Naive thymus-derived CD4-positive, alpha-beta T cell (primary cell): ENCODE measurements around the gene ZSCAN10. TPM values are rescaled to one million over a fixed set of nuclear protein-coding genes. Genes with fewer than 3 reads are reported as not detected.

Source experiments
- ATAC-seq: fragments of 150-1000 bp; cut with Tn5 transposase; 2 replicates; pipeline ENCODE4 v1.10.0; 2021; ENCODE audit warnings: mild to moderate bottlenecking, moderate library complexity
- CTCF ChIA-PET: fragments of 350-600 bp; sonication (Branson Sonifier 250); formaldehyde crosslinking; loops from one replicate; lab custom pipeline; 2021; ENCODE audit warnings: antibody characterized with exemption; lab: Charles Lee
- POLR2A ChIA-PET: fragments of 350-600 bp; sonication (Branson Sonifier 250); formaldehyde crosslinking; loops from one replicate; lab custom pipeline; 2021; ENCODE audit warnings: antibody characterized with exemption, inconsistent platforms; lab: Charles Lee
- DNase-seq, 9 donors: peaks; one replicate each; pipeline versions ENCODE4 v3.0.0 to v3.0.0-alpha.2; 2020 to 2022; ENCODE audit warnings: mixed read lengths in 1 of 9
- H3K27ac ChIP-seq: one replicate; pipeline ENCODE4 v1.7.0; 2013; ENCODE audit warnings: mild to moderate bottlenecking, low read depth, low read length, moderate library complexity
- H3K27me3 ChIP-seq, 2 donors: one replicate each; pipeline ENCODE4 v1.7.0; 2013; ENCODE audit warnings: low read length in 2 of 2, mild to moderate bottlenecking in 2 of 2, moderate library complexity in 2 of 2; ENCODE audit not compliant: control insufficient read depth in 2 of 2, insufficient read depth in 2 of 2
- H3K36me3 ChIP-seq, 3 experiments: 1 replicate in 2 of 3; 2 replicates in 1 of 3; pipeline ENCODE4 v1.7.0; 2013; ENCODE audit warnings: low read length in 3 of 3, mild to moderate bottlenecking in 3 of 3, moderate library complexity in 1 of 3; ENCODE audit not compliant: insufficient read depth in 3 of 3, control insufficient read depth in 2 of 3
- H3K4me1 ChIP-seq, 2 donors: one replicate each; pipeline ENCODE4 v1.7.0; 2013; ENCODE audit warnings: low read length in 2 of 2, mild to moderate bottlenecking in 2 of 2, moderate library complexity in 1 of 2; ENCODE audit not compliant: control insufficient read depth in 2 of 2, insufficient read depth in 2 of 2
- H3K4me3 ChIP-seq: 2 replicates; pipeline ENCODE4 v1.7.0; 2013; ENCODE audit warnings: mild to moderate bottlenecking, low read length
- H3K9me3 ChIP-seq, 3 experiments: 1 replicate in 2 of 3; 2 replicates in 1 of 3; pipeline ENCODE4 v1.7.0; 2013; ENCODE audit warnings: low read length in 3 of 3; ENCODE audit not compliant: control insufficient read depth in 2 of 3
- H3K27ac Mint-ChIP-seq, 9 donors: one replicate each; pipeline ENCODE4 v1.8.0; 2020 to 2022; ENCODE audit warnings: mixed read lengths in 9 of 9, mild to moderate bottlenecking in 8 of 9, moderate library complexity in 5 of 9, inconsistent platforms in 2 of 9
- H3K27me3 Mint-ChIP-seq, 5 donors: one replicate each; pipeline ENCODE4 v1.8.0; 2021 to 2022; ENCODE audit warnings: mixed read lengths in 5 of 5, mild to moderate bottlenecking in 1 of 5
- H3K36me3 Mint-ChIP-seq, 5 donors: one replicate each; pipeline ENCODE4 v1.8.0; 2020 to 2022; ENCODE audit warnings: mixed read lengths in 5 of 5, mild to moderate bottlenecking in 3 of 5, inconsistent platforms in 1 of 5
- H3K4me1 Mint-ChIP-seq, 7 donors: one replicate each; pipeline ENCODE4 v1.8.0; 2020 to 2022; ENCODE audit warnings: mixed read lengths in 7 of 7, mild to moderate bottlenecking in 3 of 7, inconsistent platforms in 1 of 7
- H3K4me3 Mint-ChIP-seq, 10 donors: one replicate each; pipeline ENCODE4 v1.8.0; 2020 to 2022; ENCODE audit warnings: mild to moderate bottlenecking in 10 of 10, mixed read lengths in 10 of 10, moderate library complexity in 6 of 10, inconsistent platforms in 2 of 10
- H3K9me3 Mint-ChIP-seq, 11 donors: one replicate each; pipeline ENCODE4 v1.8.0; 2020 to 2022; ENCODE audit warnings: mixed read lengths in 11 of 11, mild to moderate bottlenecking in 4 of 11, inconsistent platforms in 1 of 11, moderate library complexity in 1 of 11
- intact Hi-C, 2 donors: fragments of 100-400 bp; cut with micrococcal nuclease; formaldehyde crosslinking; loops; one replicate each; pipeline ENCODE4 v1.15.1; 2023
- polyA plus RNA-seq, 2 donors: library from polyadenylated mRNA; unstranded; fragments of 300-500 nt; fragmentation: Illumina TruSeq; gene quantifications; one replicate each; pipeline ENCODE4 v1.2.3, GENCODE V29; 2021
- total RNA-seq, 6 experiments: library from RNA in 5 of 6; stranded (reverse) in 5 of 6; gene quantifications; 1 replicate in 5 of 6; 2 replicates in 1 of 6; pipeline ENCODE4 v1.2.3 and lab custom pipeline; 2021 to 2026

ZSCAN10 gene
- total and polyA plus RNA-seq, 7 experiments from 2014 or later: 0.22 to 0.61 (median 0.32) TPM; not detected in 3

- H3K27me3 Mint-ChIP-seq: no peaks in the 10 kb centered on the region
- ATAC-seq (no peak), DNase-seq (no peak)
- Histone ChIP-seq H3K4me3 (no peak overlapping the region), H3K27me3 (no peaks in the 10 kb centered on the region), H3K27ac (no peak overlapping the region), H3K4me1 (peaks cover 0 to 11% of the 10 kb centered on the region in 2 donors), H3K9me3 (no peaks in the 10 kb centered on the region), H3K36me3 (peaks cover 0 to 6% (median 0%) of the 10 kb centered on the region in 3 experiments)
- intact Hi-C loops: no loop called here
- CTCF ChIA-PET: interaction anchor here (1.1 to 2.1 kb wide), 3 partner anchors 8 to 15 kb away, joined by 3 to 6 read pairs (median 3); no protein-coding TSS in a partner anchor
- H3K27ac Mint-ChIP-seq: no peak overlapping the region
- peaks cover 0 to 5% (median 0%) of the 10 kb centered on the region in 5 donors for H3K36me3 Mint-ChIP-seq
- POLR2A ChIA-PET: interaction anchor here (0.8 kb wide), 1 partner anchor 45 kb away, joined by 4 read pairs; no protein-coding TSS in a partner anchor
- H3K4me1 Mint-ChIP-seq: peaks cover 5 to 20% (median 15%) of the 10 kb centered on the region in 7 donors
- no peak overlapping the region for H3K4me3 Mint-ChIP-seq
- no peaks in the 10 kb centered on the region for H3K9me3 Mint-ChIP-seq
These were observed 21.3 kb upstream of the ZSCAN10 start for GRCh38 chr16:3120435-3120834.

GRCh38 chr16:3119701-3120408 is 20.8 kb upstream of the ZSCAN10 start:
- ChIA-PET CTCF (interaction anchor here (1.0 to 2.1 kb wide), 4 partner anchors 8 to 22 kb away, joined by 3 to 6 read pairs (median 3); no protein-coding TSS in a partner anchor), POLR2A (interaction anchor here (0.8 to 3.7 kb wide), 2 partner anchors 9 to 44 kb away, joined by 4 to 14 read pairs; no protein-coding TSS in a partner anchor)
- peaks cover under 1 to 3% (median under 1%) of the 10 kb centered on the region in 5 donors for H3K36me3 Mint-ChIP-seq
- Histone ChIP-seq H3K9me3 (no peaks in the 10 kb centered on the region), H3K36me3 (peaks cover 0 to 6% (median 0%) of the 10 kb centered on the region in 3 experiments), H3K27me3 (no peaks in the 10 kb centered on the region), H3K4me1 (peaks cover 0 to 5% of the 10 kb centered on the region in 2 donors), H3K4me3 (no peak overlapping the region), H3K27ac (no peak overlapping the region)
- peaks cover 5 to 16% (median 12%) of the 10 kb centered on the region in 7 donors for H3K4me1 Mint-ChIP-seq
- H3K4me3 Mint-ChIP-seq: no peak overlapping the region
- no peak overlapping the region for H3K27ac Mint-ChIP-seq
- no peaks in the 10 kb centered on the region for H3K27me3 Mint-ChIP-seq
- intact Hi-C loops: no loop called here
- ATAC-seq (no peak), DNase-seq (no peak)
- H3K9me3 Mint-ChIP-seq: no peaks in the 10 kb centered on the region

GRCh38 chr16:3119286-3119685 is 20.2 kb upstream of the ZSCAN10 start:
- no peak overlapping the region for H3K27ac ChIP-seq
- H3K4me1 Mint-ChIP-seq: peaks cover 5 to 14% (median 9%) of the 10 kb centered on the region in 7 donors
- ChIA-PET POLR2A (interaction anchor here (0.9 to 3.7 kb wide), 2 partner anchors 10 to 15 kb away, joined by 3 to 14 read pairs; partner anchors contain the start of gene ZNF213), CTCF (interaction anchor here (1.0 to 2.1 kb wide), 4 partner anchors 9 to 21 kb away, joined by 3 to 6 read pairs (median 3); no protein-coding TSS in a partner anchor)
- H3K4me3 ChIP-seq: no peak overlapping the region
- H3K27me3 ChIP-seq: no peaks in the 10 kb centered on the region
- no peak for ATAC-seq
- H3K9me3 ChIP-seq: no peaks in the 10 kb centered on the region
- peaks cover 0 to 5% of the 10 kb centered on the region in 2 donors for H3K4me1 ChIP-seq
- no peaks in the 10 kb centered on the region for H3K27me3 Mint-ChIP-seq
- no peaks in the 10 kb centered on the region for H3K9me3 Mint-ChIP-seq
- H3K27ac Mint-ChIP-seq: no peak overlapping the region
- intact Hi-C loops: no loop called here
- peaks cover 0 to under 1% (median 0%) of the 10 kb centered on the region in 3 experiments for H3K36me3 ChIP-seq
- peaks cover 0 to 6% (median 4%) of the 10 kb centered on the region in 5 donors for H3K36me3 Mint-ChIP-seq
- no peak for DNase-seq
- no peak overlapping the region for H3K4me3 Mint-ChIP-seq

- H3K27ac ChIP-seq: no peak overlapping the region
- H3K9me3 Mint-ChIP-seq: no peaks in the 10 kb centered on the region
- H3K9me3 ChIP-seq: no peaks in the 10 kb centered on the region
- ChIA-PET POLR2A (interaction anchor here (0.9 to 3.7 kb wide), 2 partner anchors 10 to 16 kb away, joined by 3 to 14 read pairs; partner anchors contain the start of gene ZNF213), CTCF (interaction anchor here (1.0 to 2.1 kb wide), 3 partner anchors 9 to 21 kb away, joined by 3 to 6 read pairs (median 3); no protein-coding TSS in a partner anchor)
- no peak for DNase-seq
- H3K27ac Mint-ChIP-seq: no peak overlapping the region
- no peaks in the 10 kb centered on the region for H3K27me3 ChIP-seq
- H3K36me3 ChIP-seq: no peaks in the 10 kb centered on the region
- peaks cover 0 to 6% (median 4%) of the 10 kb centered on the region in 5 donors for H3K36me3 Mint-ChIP-seq
- H3K4me3 Mint-ChIP-seq: no peak overlapping the region
- H3K4me3 ChIP-seq: no peak overlapping the region
- peaks cover 0 to under 1% (median 0%) of the 10 kb centered on the region in 5 donors for H3K27me3 Mint-ChIP-seq
- no peak for ATAC-seq
- intact Hi-C loops: no loop called here
- peaks cover 4 to 14% (median 8%) of the 10 kb centered on the region in 7 donors for H3K4me1 Mint-ChIP-seq
- H3K4me1 ChIP-seq: peaks cover 0 to 5% of the 10 kb centered on the region in 2 donors
These were observed 19.8 kb upstream of the ZSCAN10 start for GRCh38 chr16:3118846-3119245.

GRCh38 chr16:3118204-3118790 is 19.2 kb upstream of the ZSCAN10 start:
- Mint-ChIP-seq H3K27me3 (peaks cover 0 to 4% (median 0%) of the 10 kb centered on the region in 5 donors), H3K4me1 (peaks cover 0 to 9% (median 3%) of the 10 kb centered on the region in 7 donors), H3K36me3 (peaks cover 0 to 12% (median 4%) of the 10 kb centered on the region in 5 donors), H3K27ac (no peak overlapping the region), H3K4me3 (no peak overlapping the region), H3K9me3 (no peaks in the 10 kb centered on the region)
- no peaks in the 10 kb centered on the region for H3K4me1 ChIP-seq
- DNase-seq (no peak), ATAC-seq (no peak)
- H3K27me3 ChIP-seq: no peaks in the 10 kb centered on the region
- H3K36me3 ChIP-seq: no peaks in the 10 kb centered on the region
- no peak overlapping the region for H3K27ac ChIP-seq
- intact Hi-C loops: no loop called here
- H3K9me3 ChIP-seq: no peaks in the 10 kb centered on the region
- CTCF ChIA-PET: interaction anchor here (1.4 kb wide), 1 partner anchor 58 kb away, joined by 3 read pairs; no protein-coding TSS in a partner anchor
- no peak overlapping the region for H3K4me3 ChIP-seq
- POLR2A ChIA-PET: interaction anchor here (3.7 kb wide), 1 partner anchor 11 kb away, joined by 14 read pairs; no protein-coding TSS in a partner anchor

- Mint-ChIP-seq H3K36me3 (peaks cover 0 to 17% (median 8%) of the 10 kb centered on the region in 5 donors), H3K9me3 (no peaks in the 10 kb centered on the region), H3K4me3 (no peak overlapping the region), H3K4me1 (peaks cover 0 to 6% (median 0%) of the 10 kb centered on the region in 7 donors), H3K27me3 (peaks cover 0 to 18% (median 0%) of the 10 kb centered on the region in 5 donors), H3K27ac (no peak overlapping the region)
- no peaks in the 10 kb centered on the region for H3K4me1 ChIP-seq
- DNase-seq (no peak), ATAC-seq (no peak)
- no peak overlapping the region for H3K4me3 ChIP-seq
- intact Hi-C loops: no loop called here
- POLR2A ChIA-PET: interaction anchor here (0.7 to 1.9 kb wide), 3 partner anchors 10 to 56 kb away, joined by 3 to 5 read pairs (median 4); no protein-coding TSS in a partner anchor
- H3K27ac ChIP-seq: no peak overlapping the region
- CTCF ChIA-PET: interaction anchor here (0.9 to 1.2 kb wide), 2 partner anchors 11 to 14 kb away, joined by 3 to 4 read pairs; no protein-coding TSS in a partner anchor
- no peaks in the 10 kb centered on the region for H3K27me3 ChIP-seq
- H3K9me3 ChIP-seq: no peaks in the 10 kb centered on the region
- no peaks in the 10 kb centered on the region for H3K36me3 ChIP-seq
These were observed 16.5 kb upstream of the ZSCAN10 start for GRCh38 chr16:3115561-3115960.
